C1 segment of cervical spinal cord (tissue), 14 donors: ENCODE data around the gene MYL7.
"Not testable (repeated sequence)": the region's sequence is repeated elsewhere in the genome, so short reads cannot be mapped to it uniquely, and the experiment has no call there.

ENCODE experiments used
- DNase-seq, 14 donors: peaks; one replicate each; lab custom pipeline; 2025; lab: John Stamatoyannopoulos, UW

MYL7 gene, protein sequence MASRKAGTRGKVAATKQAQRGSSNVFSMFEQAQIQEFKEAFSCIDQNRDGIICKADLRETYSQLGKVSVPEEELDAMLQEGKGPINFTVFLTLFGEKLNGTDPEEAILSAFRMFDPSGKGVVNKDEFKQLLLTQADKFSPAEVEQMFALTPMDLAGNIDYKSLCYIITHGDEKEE

GRCh38 chr7:44141221-44141850, at the start of gene MYL7:
Gene MYL7 (minus strand): TSS chr7:44141332. CDS start chr7:44141305, 27 bp downstream.
- no peak for DNase-seq

- DNase-seq, result no peak
Observed at GRCh38 chr7:44189993-44190872, 49.1 kb upstream of the MYL7 start.

GRCh38 chr7:44189286-44189992, 48.3 kb upstream of the MYL7 start, which contains the start of gene GCK:
Gene GCK (minus strand): TSS chr7:44189439. CDS start chr7:44188953, 486 bp downstream.
- peak in 1 of 14 donors; percentile 90 for DNase-seq

GRCh38 chr7:44188480-44189225, 47.5 kb upstream of the MYL7 start:
- no peak for DNase-seq

DNA sequence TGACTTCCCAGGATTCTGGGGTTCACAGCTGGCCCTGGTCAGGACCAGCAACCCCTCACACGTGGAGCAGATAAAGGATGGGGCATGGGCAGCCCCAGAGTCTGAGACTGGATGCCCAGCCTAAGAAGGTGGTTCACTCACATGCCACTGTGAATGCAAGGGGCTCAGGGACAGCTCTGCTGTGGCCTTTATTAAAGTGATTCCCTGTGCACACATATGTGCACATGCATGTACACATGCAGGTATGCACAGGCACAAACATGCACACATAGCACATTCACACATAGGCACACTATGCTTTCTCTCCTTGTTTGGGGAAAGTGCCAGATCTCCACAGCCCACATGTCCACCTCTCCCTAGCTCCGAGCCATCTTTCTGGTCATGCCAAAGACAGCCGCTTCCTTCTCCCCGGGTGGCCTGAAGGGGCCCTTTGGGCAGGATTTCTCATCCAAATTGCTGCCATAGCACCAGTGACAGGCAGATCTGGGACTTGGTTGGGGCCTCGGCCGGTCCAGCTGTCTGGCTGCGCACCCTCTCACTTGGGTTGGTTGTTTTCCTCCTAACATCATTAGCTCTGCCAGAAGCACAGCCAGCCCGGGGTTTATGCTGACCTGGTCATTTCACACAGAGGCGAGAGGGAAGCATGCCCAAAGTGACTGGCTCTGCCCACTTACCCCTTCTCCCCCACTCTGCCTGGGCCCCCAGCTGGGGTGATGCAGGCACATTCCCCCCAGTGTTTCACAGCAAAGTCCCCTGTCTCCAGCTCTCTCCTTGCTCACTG, 46.7 kb upstream of the MYL7 start:
- DNase-seq, result peak in 6 of 14 donors; percentile 16 to 50 (median 36)

GRCh38 chr7:44186736-44187135, 45.6 kb upstream of the MYL7 start:
- no peak for DNase-seq

DNA sequence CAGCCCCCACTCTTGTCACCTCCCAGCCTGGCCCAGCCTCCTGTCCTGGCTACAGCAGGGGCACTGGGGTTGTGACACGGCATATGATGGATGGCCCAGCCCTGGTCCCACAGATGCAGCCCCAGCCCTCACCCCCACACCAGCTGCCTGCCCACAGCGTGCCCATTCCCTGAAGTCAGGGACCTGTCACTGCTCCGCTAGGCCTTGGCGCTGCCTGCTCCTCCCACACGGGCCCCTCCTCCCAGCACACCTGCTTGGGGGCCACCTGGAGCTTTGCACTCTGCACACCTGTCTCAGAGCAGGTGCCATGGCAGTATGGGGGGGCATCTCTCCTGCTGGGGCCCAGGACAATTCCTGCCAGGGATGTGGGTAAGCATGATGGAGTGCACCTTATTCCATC, 44.6 kb upstream of the MYL7 start:
- no peak for DNase-seq

- DNase-seq, result no peak
Observed at GRCh38 chr7:44184873-44185446, 43.8 kb upstream of the MYL7 start.

DNA sequence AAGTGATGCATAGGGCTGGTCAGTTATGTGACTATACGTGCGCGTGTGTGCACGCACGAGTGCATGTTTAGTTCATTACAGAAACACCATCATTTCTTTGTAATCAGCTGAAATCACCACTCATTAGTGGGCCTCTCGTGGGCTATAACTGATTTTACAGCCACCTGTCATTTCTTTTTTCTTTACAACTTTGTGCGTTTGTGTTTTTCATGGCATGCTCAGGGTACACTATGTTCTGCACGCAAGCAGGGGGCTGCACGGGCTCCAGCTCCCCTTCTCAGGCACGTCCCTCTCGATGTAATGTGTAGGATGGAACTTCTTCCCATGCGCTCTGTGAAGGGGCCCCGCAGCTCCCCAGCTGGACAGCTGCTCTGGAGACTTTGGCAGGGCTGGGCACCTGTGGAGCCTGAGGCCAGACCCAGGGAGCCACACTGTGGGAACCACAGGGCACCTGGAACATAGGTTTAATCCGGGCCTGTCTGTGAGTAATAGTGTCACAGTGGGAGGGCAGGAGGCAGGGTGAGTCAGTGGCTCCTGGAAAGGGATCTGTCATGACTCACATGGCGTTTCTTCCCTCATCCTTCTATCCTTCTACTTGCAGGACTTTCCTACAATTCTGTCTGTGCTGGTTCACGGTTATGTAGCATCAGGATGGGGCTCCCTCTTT, 43.2 kb upstream of the MYL7 start:
- peak in 1 of 14 donors; percentile 19 for DNase-seq

DNA sequence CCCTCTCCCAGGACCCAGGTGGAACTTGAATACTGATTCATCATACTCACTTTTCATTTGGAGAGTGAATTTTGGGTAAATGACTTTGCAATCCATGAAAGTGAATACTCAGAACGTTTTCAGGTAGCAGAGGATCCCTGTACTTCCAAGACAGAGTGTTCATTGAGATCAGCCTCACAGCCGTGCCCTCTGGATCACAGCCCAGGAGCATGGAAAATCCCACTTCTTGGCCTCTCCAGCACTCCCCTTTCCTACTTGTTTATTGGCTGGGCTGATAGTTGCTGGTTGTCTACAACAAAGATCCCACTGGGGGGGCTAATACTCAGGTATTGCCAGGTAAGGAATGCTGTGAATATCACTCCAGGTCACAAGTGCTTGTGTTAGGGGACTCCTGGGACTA, 42.3 kb upstream of the MYL7 start:
- peak in 3 of 14 donors; percentile 10 to 82 (median 11) for DNase-seq

DNA sequence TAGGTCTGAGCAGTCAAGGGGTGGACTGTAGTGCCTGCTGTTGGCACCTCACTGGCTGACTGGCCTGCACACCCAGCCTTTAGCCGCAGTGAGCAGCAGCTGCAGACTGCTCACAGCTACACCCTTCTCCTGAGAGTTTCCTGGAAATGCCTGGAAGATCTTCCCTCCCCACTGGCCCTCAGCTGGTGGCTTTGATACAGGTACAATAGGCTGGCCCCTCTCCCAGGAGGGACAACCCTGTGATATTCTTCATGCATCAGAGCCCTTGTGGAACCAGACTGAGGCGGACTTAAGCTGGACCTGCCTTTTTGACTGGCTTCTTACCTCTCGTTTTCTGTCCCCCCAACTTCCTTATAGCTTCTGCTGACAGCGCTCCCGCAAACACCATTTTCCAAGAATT, 41.7 kb upstream of the MYL7 start:
- no peak for DNase-seq

DNA sequence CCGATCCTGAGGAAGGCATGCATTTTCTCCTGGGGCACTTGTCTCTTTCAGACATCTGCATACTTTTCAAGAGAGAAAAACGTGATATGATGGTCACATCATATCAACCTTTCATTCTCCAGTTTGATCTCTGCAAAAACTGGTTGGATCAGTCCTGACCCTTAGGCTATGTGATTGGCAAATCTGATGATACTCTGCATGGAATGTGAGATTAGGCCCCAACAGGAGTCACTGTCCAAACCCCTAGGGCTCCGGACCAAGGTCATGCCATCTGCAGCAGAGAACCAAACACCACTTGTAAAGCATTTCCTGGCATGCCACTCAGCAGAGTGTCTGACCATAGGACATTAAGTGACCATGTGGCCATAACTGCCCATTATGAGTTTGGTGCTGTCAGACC, 39.5 kb upstream of the MYL7 start:
- DNase-seq, result no peak

GRCh38 chr7:44177570-44178131, 36.5 kb upstream of the MYL7 start:
- DNase-seq, result peak in 6 of 14 donors; percentile 31 to 78 (median 48)

DNA sequence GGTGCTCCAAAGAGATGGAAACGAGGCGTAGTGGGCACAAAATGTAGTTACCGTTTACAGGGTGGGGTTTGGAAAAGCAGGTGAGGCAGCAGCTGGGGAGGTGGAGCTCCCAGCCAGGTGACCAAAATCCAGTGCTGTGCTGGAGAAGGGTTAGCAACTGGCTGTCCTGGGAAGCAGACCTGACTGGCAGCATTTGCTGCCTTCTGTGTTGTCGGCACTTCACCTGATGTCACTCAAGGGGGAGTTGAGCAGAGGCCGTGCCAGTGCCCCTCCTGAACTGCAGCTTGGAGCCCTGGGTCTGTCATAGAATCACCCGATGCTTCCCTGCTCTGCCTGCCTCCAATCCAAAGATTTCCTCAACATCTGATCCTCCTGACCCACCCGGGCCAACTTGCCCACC, 35.4 kb upstream of the MYL7 start:
- DNase-seq, result no peak

- no peak for DNase-seq
Observed at GRCh38 chr7:44175730-44176129, 34.6 kb upstream of the MYL7 start.

DNA sequence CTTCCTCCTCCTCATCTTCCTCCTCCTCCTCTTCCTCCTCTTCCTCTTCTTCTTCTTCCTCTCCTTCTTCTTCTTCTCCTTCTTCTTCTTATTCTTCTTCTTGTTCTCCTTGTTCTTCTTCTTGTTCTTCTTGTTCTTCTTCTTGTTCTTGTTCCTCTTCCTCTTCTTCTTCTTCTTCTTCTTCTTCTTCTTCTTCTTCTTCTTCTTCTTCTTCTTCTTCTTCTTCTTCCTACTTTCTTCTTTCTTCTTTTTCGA, 33.5 kb upstream of the MYL7 start:
- DNase-seq, result not testable (repeated sequence)

- DNase-seq, result no peak
Observed at GRCh38 chr7:44173911-44174693, 33.0 kb upstream of the MYL7 start.

- no peak for DNase-seq
Observed at GRCh38 chr7:44172803-44173424, 31.8 kb upstream of the MYL7 start.
